ENCODE data around the gene ACAD11. TPM values are rescaled to one million over a fixed set of nuclear protein-coding genes. Genes with fewer than 3 reads are reported as not detected.

Gene ACAD11
- total RNA-seq, 1 donor from 2014 or later = 14.7 TPM

DNA sequence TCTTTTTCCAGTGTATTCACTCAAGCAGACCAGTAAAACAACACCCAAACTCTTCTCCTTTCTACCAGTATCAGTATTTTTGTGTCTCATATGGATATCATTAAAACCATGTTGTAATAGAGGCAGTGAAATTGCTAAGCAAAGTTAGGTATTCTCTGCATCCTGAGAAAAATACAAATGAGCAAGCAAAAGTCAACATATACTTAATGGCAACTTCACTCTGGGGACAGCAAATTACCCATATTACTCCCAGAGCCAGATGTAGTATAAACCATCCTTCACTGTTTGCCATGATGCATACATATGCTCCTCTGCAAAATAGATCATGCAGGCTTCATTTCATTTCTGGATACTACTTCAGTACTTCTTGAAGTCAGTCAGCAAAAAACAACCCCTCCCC, 22.6 kb upstream of the ACAD11 start:
- H3K4me1 Mint-ChIP-seq (ENCODE audit: unreplicated experiment) = peaks cover 5% of the 10 kb centered on the region
- TF ChIP-seq, protein P1, sequence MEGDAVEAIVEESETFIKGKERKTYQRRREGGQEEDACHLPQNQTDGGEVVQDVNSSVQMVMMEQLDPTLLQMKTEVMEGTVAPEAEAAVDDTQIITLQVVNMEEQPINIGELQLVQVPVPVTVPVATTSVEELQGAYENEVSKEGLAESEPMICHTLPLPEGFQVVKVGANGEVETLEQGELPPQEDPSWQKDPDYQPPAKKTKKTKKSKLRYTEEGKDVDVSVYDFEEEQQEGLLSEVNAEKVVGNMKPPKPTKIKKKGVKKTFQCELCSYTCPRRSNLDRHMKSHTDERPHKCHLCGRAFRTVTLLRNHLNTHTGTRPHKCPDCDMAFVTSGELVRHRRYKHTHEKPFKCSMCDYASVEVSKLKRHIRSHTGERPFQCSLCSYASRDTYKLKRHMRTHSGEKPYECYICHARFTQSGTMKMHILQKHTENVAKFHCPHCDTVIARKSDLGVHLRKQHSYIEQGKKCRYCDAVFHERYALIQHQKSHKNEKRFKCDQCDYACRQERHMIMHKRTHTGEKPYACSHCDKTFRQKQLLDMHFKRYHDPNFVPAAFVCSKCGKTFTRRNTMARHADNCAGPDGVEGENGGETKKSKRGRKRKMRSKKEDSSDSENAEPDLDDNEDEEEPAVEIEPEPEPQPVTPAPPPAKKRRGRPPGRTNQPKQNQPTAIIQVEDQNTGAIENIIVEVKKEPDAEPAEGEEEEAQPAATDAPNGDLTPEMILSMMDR (conservative IDR thresholded peaks at IDR 0.05) = no peak
- H3K27ac Mint-ChIP-seq = no peak overlapping the region
- no peaks in the 10 kb centered on the region for H3K27me3 Mint-ChIP-seq
- peaks cover 25% of the 10 kb centered on the region for H3K36me3 Mint-ChIP-seq
- DNase-seq (ENCODE audit: extremely low spot score, unreplicated experiment) = no peak
- H3K4me3 Mint-ChIP-seq = no peak overlapping the region
- H3K9me3 Mint-ChIP-seq = no peaks in the 10 kb centered on the region

DNA sequence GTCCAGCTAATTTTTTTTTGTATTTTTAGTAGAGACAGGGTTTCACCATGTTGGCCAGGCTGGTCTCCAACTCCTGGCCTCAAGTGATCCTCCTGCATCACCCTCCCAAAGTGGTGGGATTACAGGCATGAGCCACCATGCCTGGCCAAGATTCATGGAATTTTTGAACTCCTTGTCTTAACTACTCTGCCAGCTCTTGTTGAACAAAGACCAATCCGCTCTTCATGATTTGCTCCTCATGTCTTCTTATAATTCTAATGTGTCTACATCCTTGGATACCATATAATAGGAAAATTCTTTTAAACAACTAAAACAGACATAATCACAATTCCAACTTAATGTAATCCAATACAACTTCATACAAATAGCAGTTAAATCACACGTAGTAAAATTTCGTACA, 21.8 kb upstream of the ACAD11 start:
- DNase-seq (ENCODE audit: extremely low spot score, unreplicated experiment) = no peak
- Mint-ChIP-seq H3K9me3 (no peaks in the 10 kb centered on the region), H3K4me3 (no peak overlapping the region), H3K36me3 (peaks cover 28% of the 10 kb centered on the region), H3K27me3 (no peaks in the 10 kb centered on the region), H3K27ac (no peak overlapping the region), H3K4me1 (ENCODE audit: unreplicated experiment) (peaks cover 5% of the 10 kb centered on the region)
- TF ChIP-seq, protein P1 (conservative IDR thresholded peaks at IDR 0.05) = no peak

DNA sequence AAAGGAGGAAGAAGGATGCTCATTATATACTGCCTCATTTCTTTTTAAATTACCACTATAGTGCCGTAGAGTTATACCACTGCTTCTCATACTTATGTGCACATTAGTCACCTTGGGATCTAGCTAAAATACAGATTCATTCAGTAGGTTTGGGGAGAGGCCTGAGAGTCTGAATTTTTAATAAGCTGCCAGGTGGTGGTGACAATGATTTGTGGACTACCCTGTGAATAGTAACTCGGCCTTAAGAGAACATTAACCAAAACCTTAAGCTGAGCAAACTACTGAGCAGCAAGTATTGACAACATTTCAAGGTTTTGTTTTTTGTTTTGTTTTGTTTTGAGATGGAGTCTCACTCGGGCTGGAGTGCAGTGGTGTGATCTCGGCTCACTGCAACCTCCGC, 20.3 kb upstream of the ACAD11 start:
- Mint-ChIP-seq H3K27ac (no peak overlapping the region), H3K36me3 (peaks cover 24% of the 10 kb centered on the region), H3K27me3 (no peaks in the 10 kb centered on the region), H3K9me3 (no peaks in the 10 kb centered on the region), H3K4me1 (ENCODE audit: unreplicated experiment) (peaks cover 5% of the 10 kb centered on the region), H3K4me3 (no peak overlapping the region)
- TF ChIP-seq, protein P1 (conservative IDR thresholded peaks at IDR 0.05) = no peak
- DNase-seq (ENCODE audit: extremely low spot score, unreplicated experiment) = no peak

DNA sequence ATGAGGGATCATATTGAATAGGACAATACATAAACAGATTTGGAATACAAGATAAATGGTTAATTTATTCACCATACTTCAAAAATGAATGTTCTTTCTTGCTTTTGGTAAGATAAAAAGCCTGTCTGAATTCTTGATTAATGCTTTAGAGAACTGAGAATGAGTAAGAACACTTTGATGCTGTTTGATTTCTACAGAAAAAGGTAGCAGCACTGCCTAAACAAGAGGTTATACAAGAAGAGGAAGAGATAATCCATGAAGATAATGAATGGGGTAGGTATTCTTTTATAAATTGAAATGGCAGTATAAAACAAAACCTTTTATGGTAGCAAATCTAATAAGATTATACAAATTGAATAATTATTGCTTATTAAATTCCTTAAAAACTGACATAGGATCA, 15.8 kb upstream of the ACAD11 start:
- peaks cover 28% of the 10 kb centered on the region for H3K36me3 Mint-ChIP-seq
- no peaks in the 10 kb centered on the region for H3K27me3 Mint-ChIP-seq

DNA sequence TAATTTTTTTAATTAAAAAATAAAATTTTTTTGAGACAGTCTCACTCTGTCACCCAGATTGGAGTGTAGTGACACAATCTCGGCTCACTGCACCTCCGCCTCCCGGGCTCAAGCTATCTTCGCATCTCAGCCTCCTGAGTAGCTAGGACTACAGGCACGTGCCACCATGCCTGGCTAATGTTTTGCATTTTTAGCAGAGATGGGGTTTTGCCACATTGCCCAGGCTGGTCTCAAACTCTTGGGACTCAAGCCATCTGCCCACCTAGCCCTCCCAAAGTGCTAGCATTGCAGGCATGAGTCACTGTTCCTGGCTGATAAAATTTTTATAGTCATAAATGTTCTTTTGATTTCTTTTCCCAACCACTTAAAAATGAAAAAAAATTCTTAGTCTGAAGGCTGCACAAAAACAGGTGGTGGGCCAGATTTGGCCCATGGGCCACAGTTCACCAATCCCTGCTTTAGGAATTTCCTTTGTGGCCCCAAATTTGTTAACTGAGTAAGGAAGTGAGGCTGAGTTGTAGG, 9.7 kb upstream of the ACAD11 start:
- TF ChIP-seq, protein P1 (conservative IDR thresholded peaks at IDR 0.05) = no peak
- Mint-ChIP-seq H3K27me3 (no peaks in the 10 kb centered on the region), H3K4me1 (ENCODE audit: unreplicated experiment) (no peaks in the 10 kb centered on the region), H3K27ac (no peak overlapping the region), H3K9me3 (no peaks in the 10 kb centered on the region), H3K36me3 (peaks cover 12% of the 10 kb centered on the region), H3K4me3 (no peak overlapping the region)
- no peak for DNase-seq (ENCODE audit: extremely low spot score, unreplicated experiment)

More for the DNA sequence above, 15.8 kb upstream of the ACAD11 start:
- no peak overlapping the region for H3K27ac Mint-ChIP-seq
- H3K9me3 Mint-ChIP-seq = no peaks in the 10 kb centered on the region
- TF ChIP-seq, protein P1 (conservative IDR thresholded peaks at IDR 0.05) = no peak
- no peak overlapping the region for H3K4me3 Mint-ChIP-seq
- no peaks in the 10 kb centered on the region for H3K4me1 Mint-ChIP-seq (ENCODE audit: unreplicated experiment)
- DNase-seq (ENCODE audit: extremely low spot score, unreplicated experiment) = no peak

Data from type B pancreatic cell (in vitro differentiated cells).